SH-SY5Y (cell line): Measurements from ENCODE around the gene C1QTNF8.

ENCODE experiments used
- GATA2 ChIP-seq: IDR thresholded peaks from 2 replicates; pipeline ENCODE4 v1.6.1; 2011; ENCODE audit warnings: mild to moderate bottlenecking, low read depth, low read length
- GATA3 ChIP-seq: IDR thresholded peaks from 2 replicates; pipeline ENCODE4 v1.6.1; 2011; ENCODE audit warnings: low read depth, mild to moderate bottlenecking, low read length, moderate library complexity

C1QTNF8 gene

DNA sequence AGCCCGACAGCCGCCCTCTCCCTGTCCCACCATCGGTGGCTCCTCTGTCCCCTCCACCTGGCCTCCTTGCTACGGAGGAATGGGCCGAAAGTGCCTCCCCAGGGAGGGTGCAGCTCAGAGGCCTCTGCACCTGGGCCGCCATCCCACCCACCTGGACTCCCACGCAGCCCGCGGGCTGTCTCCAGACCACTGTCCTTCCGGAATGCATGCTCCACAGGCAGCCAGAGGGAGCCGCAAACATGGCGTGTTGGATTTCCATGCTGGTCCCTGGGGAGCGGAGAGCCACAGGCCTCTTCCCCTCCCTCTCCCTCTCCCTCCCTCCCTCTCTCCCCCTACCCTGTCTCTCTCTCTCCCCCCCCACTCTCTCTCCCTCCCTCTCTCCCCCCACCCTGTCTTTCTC is 20.5 kb downstream of the C1QTNF8 start:
- TF ChIP-seq GATA3 (no peak), GATA2 (no peak)

DNA sequence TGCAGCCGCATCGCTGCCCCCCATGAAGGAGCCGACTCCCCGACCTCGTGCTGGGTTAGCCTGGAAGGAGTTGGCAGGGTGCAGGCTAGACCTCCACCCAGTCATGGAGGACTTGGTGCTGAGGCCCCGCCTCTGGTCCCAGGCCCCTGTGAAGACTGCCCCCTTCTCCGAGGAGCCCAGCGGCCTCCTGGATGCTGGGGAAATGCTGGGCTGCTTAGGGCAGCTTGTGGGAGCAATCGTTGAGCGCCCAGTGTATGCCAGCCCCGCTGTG is 21.7 kb downstream of the C1QTNF8 start:
- TF ChIP-seq GATA2 (no peak), GATA3 (no peak)

GRCh38 chr16:1073566-1074378 is 22.3 kb downstream of the C1QTNF8 start:
- TF ChIP-seq GATA3: no peak
- TF ChIP-seq GATA2: no peak

- TF ChIP-seq GATA2 (no peak), GATA3 (no peak)
These were observed 22.8 kb downstream of the C1QTNF8 start for GRCh38 chr16:1073262-1073558.

DNA sequence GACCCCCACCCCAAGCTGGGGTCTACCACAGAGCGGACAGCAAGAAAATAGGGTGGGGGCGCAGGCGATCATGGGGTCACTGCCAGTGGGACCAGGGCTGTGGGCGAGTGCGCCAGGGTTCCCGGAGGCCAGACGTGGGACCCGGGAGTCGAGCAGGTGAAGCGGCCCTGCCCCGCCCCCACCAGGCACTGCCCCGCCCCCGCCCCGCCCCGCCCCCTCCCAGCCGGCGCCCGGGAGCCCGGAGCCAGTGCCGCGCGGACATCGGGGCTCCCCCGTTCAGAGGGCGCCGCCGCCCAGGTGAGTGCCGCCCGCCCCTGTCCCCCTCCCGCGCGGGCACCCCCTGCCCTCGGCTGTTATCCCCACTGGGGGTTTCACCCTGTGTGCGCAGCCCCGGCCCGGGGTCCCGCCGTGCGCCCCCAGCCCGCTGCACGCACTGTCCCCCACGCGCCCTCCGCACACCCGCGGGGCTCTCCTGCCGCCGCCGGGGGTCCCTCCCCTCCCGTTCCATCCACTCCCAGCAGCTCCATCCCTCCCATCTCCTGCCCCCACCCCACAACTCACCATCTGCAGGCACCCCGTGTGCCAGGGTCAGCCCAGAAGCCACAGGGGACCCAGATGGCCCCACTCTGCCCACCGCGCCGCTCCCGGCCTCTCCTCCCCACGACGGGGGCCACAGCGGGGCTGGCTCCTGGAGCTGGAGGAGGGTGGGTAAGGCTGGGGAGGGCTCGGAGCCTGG is 23.4 kb downstream of the C1QTNF8 start, which contains the start of gene SSTR5:
TSS of gene SSTR5 (plus strand) at position 222 of the 736 bp plus-strand sequence. CDS start 6,122 bp downstream, outside the sequence.
- TF ChIP-seq GATA2 (no peak), GATA3 (no peak)

DNA sequence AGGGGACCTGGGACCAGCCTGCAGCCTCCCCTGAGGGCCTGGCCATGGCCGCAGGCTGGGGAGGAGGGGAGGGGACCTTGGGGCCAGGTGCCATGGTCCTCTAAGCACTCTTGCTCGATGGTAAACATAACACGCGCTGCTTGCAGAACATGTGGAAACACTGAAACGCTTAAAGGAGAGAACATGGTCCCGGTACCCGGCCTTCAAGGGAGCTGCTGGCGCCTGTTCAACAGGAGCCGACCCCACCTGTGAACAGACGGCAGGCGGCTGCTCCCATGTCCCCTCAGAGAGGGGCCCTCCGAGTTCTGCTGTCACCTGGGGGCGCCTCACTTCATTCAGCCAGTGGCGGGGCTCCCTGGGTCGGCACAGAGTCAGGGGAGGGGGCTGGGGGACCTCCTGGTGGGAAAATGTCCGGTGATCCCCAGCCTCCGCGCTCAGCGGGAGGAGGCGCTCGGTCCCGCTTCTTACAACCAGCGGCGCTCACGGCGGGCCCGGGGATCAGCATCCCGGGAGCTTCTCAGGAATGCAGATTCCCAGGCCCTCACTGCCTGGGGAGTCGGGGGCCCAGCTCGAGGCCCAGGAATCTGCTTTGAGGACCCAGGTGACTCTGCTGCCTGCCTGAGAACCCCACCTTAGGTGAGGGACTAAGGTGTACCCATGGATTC is 24.4 kb downstream of the C1QTNF8 start:
- TF ChIP-seq GATA3: no peak
- no peak for TF ChIP-seq GATA2

DNA sequence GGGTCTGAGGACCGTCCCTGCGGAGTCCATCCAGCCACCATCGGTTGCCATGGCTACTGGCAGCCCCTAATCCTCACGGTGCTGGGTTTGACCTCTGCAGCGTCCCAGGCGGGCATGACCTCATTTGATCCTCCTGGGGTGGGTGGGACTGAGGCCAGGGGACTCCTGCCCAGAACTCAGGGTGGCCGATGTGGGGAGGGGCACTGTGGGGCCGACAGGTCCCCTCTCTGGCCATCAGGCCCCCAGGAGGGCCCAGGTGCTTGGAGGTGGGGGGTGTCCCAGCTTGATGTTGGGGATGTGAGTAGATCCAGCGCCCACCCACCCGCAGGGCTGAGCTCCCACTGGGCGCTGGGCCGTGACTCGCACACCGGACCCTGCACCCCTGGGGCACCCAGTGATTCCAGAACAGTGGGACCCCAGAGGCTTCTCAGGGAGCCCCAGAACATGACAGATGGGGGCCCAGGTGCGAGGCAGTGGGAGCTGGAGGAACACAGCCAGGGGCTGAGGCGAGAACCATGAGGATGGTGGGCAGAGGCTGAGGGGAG is 25.1 kb downstream of the C1QTNF8 start:
- TF ChIP-seq GATA2 (no peak), GATA3 (no peak)

GRCh38 chr16:1070084-1070863 is 25.8 kb downstream of the C1QTNF8 start:
- TF ChIP-seq GATA3 (no peak), GATA2 (no peak)

GRCh38 chr16:1069154-1069553 is 26.9 kb downstream of the C1QTNF8 start:
- TF ChIP-seq GATA3: no peak
- no peak for TF ChIP-seq GATA2

GRCh38 chr16:1068451-1068850 is 27.6 kb downstream of the C1QTNF8 start:
- no peak for TF ChIP-seq GATA2
- TF ChIP-seq GATA3: no peak

- no peak for TF ChIP-seq GATA2
- TF ChIP-seq GATA3: no peak
These were observed 28.4 kb downstream of the C1QTNF8 start for GRCh38 chr16:1067629-1068028.

DNA sequence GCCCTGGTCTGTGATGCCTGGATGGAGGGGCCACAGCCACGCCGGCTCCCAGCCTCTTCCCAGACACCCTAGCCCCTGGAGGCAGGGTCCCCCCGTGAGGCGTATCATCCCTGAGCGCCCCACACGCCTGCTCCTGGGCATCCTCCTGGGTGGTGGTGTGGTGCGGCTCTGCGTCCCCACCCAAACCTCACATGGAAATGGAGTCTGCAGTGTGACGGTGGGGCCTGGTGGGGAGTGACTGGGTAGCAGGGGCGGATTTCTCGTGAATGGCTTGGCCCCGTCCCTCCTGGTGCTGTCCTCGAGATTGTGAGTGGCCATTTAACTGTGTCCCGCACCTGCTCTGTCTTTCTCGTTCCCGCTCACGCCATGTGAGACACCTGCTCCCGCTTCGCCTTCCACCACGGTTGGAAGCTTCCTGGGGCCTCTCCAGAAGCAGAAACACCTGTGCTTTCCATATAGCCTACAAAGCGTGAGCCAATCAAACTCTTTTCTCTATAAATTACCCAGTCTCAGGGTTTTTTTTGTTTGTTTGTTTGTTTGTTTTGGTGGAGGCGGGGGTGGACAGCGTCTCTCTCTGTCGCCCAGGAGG is 29.4 kb downstream of the C1QTNF8 start:
- TF ChIP-seq GATA3 (no peak), GATA2 (no peak)

- no peak for TF ChIP-seq GATA2
- TF ChIP-seq GATA3: no peak
These were observed 30.4 kb downstream of the C1QTNF8 start for GRCh38 chr16:1065469-1066128.
